Measurements from ENCODE around the gene NEDD4L. TPM values are rescaled to one million over a fixed set of nuclear protein-coding genes. Genes with fewer than 3 reads are reported as not detected.
A peak's percentile ranks its signal among the peaks of the same experiment; 100 is the strongest.

NEDD4L gene
- total RNA-seq, 1 donor from 2014 or later, result 9.7 TPM

DNA sequence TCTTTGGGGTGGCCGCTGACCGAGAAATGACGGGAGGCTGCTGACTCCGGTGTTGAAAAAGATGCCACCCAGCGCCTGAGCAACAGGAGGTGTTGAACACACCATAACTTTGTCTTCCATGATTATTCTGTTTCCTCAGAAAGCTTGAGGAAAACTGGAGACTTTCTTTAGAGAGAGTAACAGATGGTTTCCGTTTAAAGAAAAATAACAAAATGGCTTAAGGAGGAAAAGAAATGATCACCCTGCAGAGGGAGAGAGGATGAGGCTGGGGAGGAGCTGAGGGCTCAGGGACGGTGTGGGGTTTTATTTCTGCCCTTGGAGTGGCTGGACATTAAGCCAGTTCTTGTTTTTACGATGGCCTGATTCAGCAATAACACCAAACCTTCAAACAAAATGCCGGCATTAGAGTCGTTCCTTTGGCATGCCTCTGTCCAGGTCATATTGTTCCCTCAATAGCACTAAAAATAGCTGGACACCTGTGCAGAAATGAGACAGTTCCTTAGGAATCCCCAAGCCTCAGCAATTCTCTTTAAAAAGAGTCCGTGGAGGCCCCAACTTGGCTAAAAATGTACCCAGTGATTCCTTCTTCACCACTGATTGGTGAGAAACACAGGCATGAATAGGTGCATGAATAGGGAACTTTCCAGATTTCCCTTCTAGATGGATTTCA lies 402.5 kb downstream of the NEDD4L start:
- no peak for DNase-seq (ENCODE audit: low read depth in 2 of 2)

DNA sequence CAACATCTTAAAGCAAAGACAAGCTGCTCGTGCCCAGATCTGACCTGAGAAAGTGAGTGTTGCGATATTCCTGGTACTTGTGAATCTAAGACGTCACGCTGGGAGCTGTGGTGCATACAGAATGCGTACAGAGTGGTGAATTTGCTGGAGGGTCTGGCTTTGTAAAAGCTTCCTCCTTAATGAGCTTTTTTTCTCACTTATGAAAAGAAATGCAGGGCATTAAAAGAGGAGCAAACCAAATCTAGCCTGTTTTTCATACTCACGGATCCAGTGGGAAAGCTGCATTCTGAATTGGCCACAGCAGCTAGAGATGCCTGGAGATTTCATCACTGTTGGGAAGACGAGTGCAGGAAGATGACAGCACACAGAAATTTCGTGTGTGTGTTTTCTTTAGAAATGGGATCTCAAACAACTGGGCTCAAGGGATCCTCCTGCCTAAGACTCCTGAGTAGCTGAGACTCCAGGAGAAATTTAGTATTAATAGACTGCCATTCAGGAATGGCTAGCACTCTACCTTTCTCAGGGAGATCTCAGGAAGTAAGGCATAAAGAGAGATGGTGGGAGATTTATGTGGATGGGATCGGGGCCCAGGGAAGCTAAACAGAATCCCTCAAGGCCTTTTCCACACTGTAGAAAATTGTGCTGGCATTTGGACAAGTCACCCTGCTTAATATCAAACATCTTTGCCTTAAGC lies 403.5 kb downstream of the NEDD4L start:
- DNase-seq (ENCODE audit: low read depth in 2 of 2), result no peak

GRCh38 chr18:58449464-58449863 lies 405.4 kb downstream of the NEDD4L start:
- peak in 1 of 2 donors; percentile 5 for DNase-seq (ENCODE audit: low read depth in 2 of 2)

Other genes starting within 250 kb of the NEDD4L start
- 10.5 and 33.3 TPM in 2 replicates for gene ATP8B1, start 240.9 kb upstream of the NEDD4L start, total RNA-seq